ENCODE results near the gene PLSCR2.

DNA sequence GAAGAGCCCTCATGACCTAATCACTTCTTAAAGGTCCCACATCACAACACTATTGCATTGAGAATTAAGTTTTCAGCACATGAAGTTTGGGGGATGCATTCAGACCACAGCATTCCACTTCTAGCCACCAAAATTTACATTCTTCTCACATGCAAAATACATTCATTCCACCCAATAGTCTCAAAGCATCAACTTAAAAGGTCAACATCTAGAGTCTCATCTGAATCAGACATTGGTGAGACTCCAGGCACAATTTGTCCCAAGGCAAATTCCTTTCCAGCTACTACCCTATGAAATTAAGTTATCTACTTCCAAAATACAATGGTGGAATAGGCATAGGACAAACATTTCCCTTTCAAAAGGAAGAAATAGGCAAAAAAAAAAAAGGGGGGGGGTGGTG is 64.9 kb downstream of the PLSCR2 start:
- TF ChIP-seq YY1 (IDR thresholded peaks at IDR 0.05; ENCODE audit: low read depth) (no peak), USF1 (IDR thresholded peaks at IDR 0.05) (no peak), NFIC (IDR thresholded peaks at IDR 0.05) (no peak), REST (IDR thresholded peaks at IDR 0.05; ENCODE audit: low read depth) (no peak)
- TF ChIP-seq, protein P1, sequence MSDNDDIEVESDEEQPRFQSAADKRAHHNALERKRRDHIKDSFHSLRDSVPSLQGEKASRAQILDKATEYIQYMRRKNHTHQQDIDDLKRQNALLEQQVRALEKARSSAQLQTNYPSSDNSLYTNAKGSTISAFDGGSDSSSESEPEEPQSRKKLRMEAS (IDR thresholded peaks at IDR 0.05): no peak
